IPS-18a (cell line): ENCODE data around the gene EPHA3.

Experiments
- H3K27ac ChIP-seq: one replicate; pipeline ENCODE4 v1.5.1; 2013; ENCODE audit warnings: low read length
- H3K27me3 ChIP-seq: one replicate; pipeline ENCODE4 v1.6.1; 2013; ENCODE audit warnings: mild to moderate bottlenecking, low read length; ENCODE audit not compliant: control insufficient read depth, insufficient read depth
- H3K36me3 ChIP-seq: one replicate; pipeline ENCODE4 v1.6.1; 2013; ENCODE audit warnings: low read depth, low read length; ENCODE audit not compliant: control insufficient read depth
- H3K4me1 ChIP-seq: one replicate; pipeline ENCODE4 v1.6.1; 2013; ENCODE audit warnings: low read depth, low read length; ENCODE audit not compliant: control insufficient read depth
- H3K4me3 ChIP-seq: one replicate; pipeline ENCODE4 v1.5.1; 2013; ENCODE audit warnings: low read length
- H3K9ac ChIP-seq: one replicate; pipeline ENCODE4 v1.6.1; 2013; ENCODE audit warnings: mild to moderate bottlenecking, low read length, moderate library complexity
- H3K9me3 ChIP-seq: one replicate; pipeline ENCODE4 v1.6.1; 2013; ENCODE audit warnings: low read depth, low read length; ENCODE audit not compliant: control insufficient read depth

Gene EPHA3

GRCh38 chr3:89522155-89522554 is 414.7 kb downstream of the EPHA3 start:
- peaks cover 12% of the 10 kb centered on the region for H3K4me1 ChIP-seq
- H3K9ac ChIP-seq = no peak overlapping the region
- no peaks in the 10 kb centered on the region for H3K27me3 ChIP-seq
- H3K36me3 ChIP-seq = no peaks in the 10 kb centered on the region
- H3K27ac ChIP-seq = no peak overlapping the region
- H3K9me3 ChIP-seq = no peaks in the 10 kb centered on the region
- H3K4me3 ChIP-seq = no peak overlapping the region

- Histone ChIP-seq H3K27ac (no peak overlapping the region), H3K27me3 (no peaks in the 10 kb centered on the region), H3K4me3 (no peak overlapping the region), H3K9ac (no peak overlapping the region), H3K9me3 (no peaks in the 10 kb centered on the region), H3K4me1 (peaks cover 21% of the 10 kb centered on the region), H3K36me3 (no peaks in the 10 kb centered on the region)
Measured at GRCh38 chr3:89525609-89526008, 418.2 kb downstream of the EPHA3 start.

- Histone ChIP-seq H3K9me3 (no peaks in the 10 kb centered on the region), H3K9ac (no peak overlapping the region), H3K27ac (no peak overlapping the region), H3K4me1 (peaks cover 21% of the 10 kb centered on the region), H3K27me3 (no peaks in the 10 kb centered on the region), H3K36me3 (no peaks in the 10 kb centered on the region), H3K4me3 (no peak overlapping the region)
Measured at GRCh38 chr3:89527736-89528305, 420.4 kb downstream of the EPHA3 start.
